NB4 (cell line): ENCODE measurements around the gene RAB3C.

ENCODE experiments used
- DNase-seq: peaks from one replicate; pipeline ENCODE4 v3.0.0; 2010; ENCODE audit warnings: low read depth
- H3K4me3 ChIP-seq: one replicate; pipeline ENCODE4 v1.5.1; 2011; ENCODE audit warnings: mild to moderate bottlenecking, low read depth, low read length, moderate library complexity
- MYC ChIP-seq: IDR thresholded peaks from 2 replicates; pipeline ENCODE4 v1.6.1; 2011; ENCODE audit warnings: low read depth, low read length
- POLR2A ChIP-seq: IDR thresholded peaks from 2 replicates; pipeline ENCODE4 v1.6.1; 2011; ENCODE audit warnings: mild to moderate bottlenecking; ENCODE audit not compliant: insufficient read length; ENCODE audit errors: extremely low read depth
- TF ChIP-seq, protein P1 (sequence below): IDR thresholded peaks from one replicate; pipeline ENCODE4 v1.5.1; 2012; ENCODE audit warnings: low read depth, low read length
- TF ChIP-seq, protein P2 (sequence below): IDR thresholded peaks from 2 replicates; pipeline ENCODE4 v1.6.1; 2011; ENCODE audit warnings: low read depth, low read length

The RAB3C gene

DNA sequence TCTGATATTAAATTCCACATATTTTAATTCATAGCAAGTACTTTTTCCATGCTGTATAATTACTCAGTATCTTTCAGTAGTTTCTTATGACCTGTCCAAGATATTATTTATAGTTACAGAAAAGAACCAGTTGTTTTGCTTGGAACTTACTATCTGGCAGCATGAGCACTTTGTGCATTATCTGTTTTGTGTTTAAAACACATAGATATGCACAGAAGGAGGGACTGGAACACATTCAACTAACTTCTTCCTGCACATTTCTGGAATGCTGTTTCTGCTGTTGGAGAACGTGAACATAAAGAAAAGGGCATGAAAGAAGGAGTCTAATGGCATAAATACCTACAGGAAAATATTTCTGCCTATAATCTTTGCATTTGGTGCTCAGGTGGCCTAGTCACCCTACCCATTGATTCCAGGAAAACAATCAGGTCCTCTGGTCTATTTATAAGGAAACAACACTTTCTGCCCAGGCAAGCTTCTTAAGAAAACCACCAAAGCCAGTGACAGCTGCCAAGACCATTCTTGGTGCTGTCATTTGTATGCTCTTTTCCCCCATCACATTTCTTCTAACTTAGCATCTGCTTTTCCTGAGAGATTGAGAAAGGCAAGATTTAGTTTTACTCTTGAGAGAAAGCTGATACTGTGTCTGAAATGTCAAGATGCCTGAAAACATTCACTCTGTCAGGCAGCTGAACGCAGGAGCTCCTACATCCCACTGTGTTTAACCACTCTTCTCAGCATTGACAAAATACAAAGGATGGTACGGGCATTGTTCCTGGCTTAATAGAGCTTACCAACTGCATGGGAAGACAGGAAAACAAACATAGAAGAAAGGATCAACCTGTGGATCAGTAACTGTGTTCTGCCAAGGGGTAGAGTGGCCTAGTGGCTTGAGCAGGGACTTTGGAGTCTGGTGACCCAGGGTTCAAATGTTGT lies 40.3 kb downstream of the RAB3C start:
- no peak overlapping the region for H3K4me3 ChIP-seq
- TF ChIP-seq POLR2A (no peak), MYC (no peak)
- TF ChIP-seq, protein P1, sequence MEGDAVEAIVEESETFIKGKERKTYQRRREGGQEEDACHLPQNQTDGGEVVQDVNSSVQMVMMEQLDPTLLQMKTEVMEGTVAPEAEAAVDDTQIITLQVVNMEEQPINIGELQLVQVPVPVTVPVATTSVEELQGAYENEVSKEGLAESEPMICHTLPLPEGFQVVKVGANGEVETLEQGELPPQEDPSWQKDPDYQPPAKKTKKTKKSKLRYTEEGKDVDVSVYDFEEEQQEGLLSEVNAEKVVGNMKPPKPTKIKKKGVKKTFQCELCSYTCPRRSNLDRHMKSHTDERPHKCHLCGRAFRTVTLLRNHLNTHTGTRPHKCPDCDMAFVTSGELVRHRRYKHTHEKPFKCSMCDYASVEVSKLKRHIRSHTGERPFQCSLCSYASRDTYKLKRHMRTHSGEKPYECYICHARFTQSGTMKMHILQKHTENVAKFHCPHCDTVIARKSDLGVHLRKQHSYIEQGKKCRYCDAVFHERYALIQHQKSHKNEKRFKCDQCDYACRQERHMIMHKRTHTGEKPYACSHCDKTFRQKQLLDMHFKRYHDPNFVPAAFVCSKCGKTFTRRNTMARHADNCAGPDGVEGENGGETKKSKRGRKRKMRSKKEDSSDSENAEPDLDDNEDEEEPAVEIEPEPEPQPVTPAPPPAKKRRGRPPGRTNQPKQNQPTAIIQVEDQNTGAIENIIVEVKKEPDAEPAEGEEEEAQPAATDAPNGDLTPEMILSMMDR = no peak
- TF ChIP-seq, protein P2, sequence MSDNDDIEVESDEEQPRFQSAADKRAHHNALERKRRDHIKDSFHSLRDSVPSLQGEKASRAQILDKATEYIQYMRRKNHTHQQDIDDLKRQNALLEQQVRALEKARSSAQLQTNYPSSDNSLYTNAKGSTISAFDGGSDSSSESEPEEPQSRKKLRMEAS = no peak
- no peak for DNase-seq

DNA sequence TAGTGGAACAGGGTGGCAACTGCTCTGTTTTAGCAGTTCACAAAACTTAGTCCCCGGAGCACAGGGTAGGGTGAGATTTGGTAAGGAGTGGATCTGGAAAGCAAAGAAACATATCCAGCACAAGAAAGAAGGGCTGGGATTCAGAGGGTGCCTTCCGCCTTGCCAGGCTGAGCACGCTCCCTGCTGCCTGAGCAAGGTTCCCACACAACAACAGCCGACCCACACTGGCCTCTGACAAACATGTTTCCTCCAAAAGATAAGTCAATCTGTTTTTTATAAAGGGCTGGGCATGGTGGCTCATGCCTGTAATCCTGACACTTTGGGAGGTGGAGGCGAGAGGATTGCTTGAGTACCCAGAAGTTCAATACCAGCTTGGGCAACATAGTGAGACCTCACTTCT lies 45.8 kb downstream of the RAB3C start:
- no peak overlapping the region for H3K4me3 ChIP-seq
- no peak for DNase-seq
- TF ChIP-seq, protein P1 = no peak
- TF ChIP-seq, protein P2 = no peak
- TF ChIP-seq POLR2A (no peak), MYC (no peak)

DNA sequence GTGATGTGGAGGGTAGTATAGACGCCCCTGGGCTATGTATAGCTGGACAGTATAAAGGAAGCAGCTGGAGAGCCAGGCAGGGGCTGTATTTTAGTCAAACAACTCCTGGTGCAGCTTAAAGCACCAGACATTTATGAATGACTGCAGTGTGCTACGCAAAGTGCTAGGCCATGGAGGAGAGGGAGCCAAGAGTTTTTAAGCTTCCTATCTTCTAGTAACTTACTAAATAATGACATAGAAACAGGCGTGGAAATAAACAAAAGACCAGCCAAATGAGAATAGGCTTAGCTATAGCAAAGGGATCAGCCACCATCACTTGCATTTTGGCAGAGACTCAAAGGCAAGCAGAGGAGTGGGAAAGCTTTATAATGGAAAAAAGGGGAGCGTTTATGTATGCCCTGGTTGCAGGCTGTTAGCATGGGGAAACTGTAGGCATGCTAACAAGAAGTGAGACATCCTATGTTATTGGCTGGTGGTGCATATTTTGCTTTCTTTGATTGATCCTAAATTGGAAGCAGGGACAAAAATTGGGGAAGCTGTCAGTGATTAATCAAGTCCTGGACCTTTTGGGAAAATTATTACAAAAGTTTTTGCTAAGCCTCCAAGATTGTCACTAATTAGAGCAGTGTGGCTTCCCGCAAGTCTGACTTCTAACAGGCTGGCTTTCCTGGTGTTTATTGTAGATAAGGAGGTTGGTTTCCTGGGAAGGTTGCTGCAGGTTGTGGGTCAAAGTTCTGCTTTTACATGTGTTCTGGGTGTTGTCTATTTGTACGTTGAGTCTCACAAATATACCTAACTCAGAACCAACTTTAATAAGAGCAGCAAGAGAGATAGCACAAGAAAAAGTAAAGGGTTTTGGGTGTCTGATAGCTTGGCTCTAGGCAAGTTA lies 46.6 kb downstream of the RAB3C start:
- DNase-seq = no peak
- no peak for TF ChIP-seq MYC
- TF ChIP-seq, protein P1 = no peak

DNA sequence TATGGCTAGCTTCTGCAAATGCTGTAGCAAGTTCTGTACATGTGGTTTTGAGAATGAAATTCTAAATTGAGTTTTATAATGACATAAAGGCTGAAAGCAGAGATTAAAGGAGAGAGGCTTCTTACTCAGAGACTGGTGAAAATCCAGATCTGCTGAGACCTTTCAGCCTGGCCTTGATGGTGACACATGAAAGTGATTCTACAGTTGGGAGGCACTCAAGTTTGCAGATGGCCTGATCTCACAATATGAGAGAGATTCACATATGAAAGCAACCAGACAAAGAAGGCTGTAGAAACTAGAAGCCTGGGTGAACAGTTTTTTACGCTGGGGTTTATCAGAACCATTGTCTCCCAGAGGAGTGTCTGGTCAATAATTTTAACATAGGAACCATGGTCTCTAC lies 49.0 kb downstream of the RAB3C start:
- DNase-seq = no peak
- TF ChIP-seq, protein P1 = no peak
- no peak for TF ChIP-seq MYC
- TF ChIP-seq POLR2A = no peak
- TF ChIP-seq, protein P2 = no peak
- no peak overlapping the region for H3K4me3 ChIP-seq

More for the DNA sequence above, 46.6 kb downstream of the RAB3C start:
- no peak overlapping the region for H3K4me3 ChIP-seq

DNA sequence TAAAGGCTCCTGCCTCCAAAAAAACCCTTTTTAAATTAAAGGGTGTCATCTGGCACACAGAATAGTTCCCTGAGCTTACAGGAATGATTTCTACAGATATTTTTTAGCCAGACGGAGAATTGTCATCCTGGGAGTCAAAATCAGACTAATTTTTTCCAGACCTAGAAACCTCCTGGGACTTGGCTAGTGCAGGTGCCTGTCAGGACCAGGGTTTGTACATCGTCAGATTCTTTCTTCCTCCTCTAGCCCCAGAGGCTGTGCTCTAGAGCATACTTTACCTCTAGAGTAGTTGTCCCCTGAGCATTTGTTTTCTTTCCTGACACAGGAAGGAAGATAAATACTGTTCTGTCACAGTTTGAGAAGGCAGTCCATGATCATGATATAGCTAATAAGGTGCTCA lies 52.5 kb downstream of the RAB3C start:
- H3K4me3 ChIP-seq = no peak overlapping the region
- TF ChIP-seq, protein P1 = no peak
- TF ChIP-seq, protein P2 = no peak
- TF ChIP-seq POLR2A (no peak), MYC (no peak)
- DNase-seq = no peak
